GM21723 (cell line): ENCODE data around the gene PMVK.
"Not testable (repeated sequence)": the region's sequence is repeated elsewhere in the genome, so short reads cannot be mapped to it uniquely, and the experiment has no call there.

Source experiments
- ATAC-seq: cut with Tn5 transposase; IDR thresholded peaks from one replicate; pipeline ENCODE4 v1.9.1; 2021; ENCODE audit warnings: mild to moderate bottlenecking, moderate library complexity; ENCODE audit not compliant: unreplicated experiment

The PMVK gene

GRCh38 chr1:154925335-154926170 lies 11.0 kb downstream of the PMVK start:
- ATAC-seq: no peak

GRCh38 chr1:154923695-154924094 lies 12.8 kb downstream of the PMVK start:
- ATAC-seq: no peak

- no peak for ATAC-seq
These were observed 23.2 kb downstream of the PMVK start for GRCh38 chr1:154913273-154913672.

GRCh38 chr1:154912755-154913154 lies 23.8 kb downstream of the PMVK start:
- ATAC-seq: no peak

- ATAC-seq: no peak
These were observed 24.6 kb downstream of the PMVK start for GRCh38 chr1:154911691-154912550.

- no peak for ATAC-seq
These were observed 25.7 kb downstream of the PMVK start for GRCh38 chr1:154910851-154911250.

GRCh38 chr1:154908937-154909336 lies 27.6 kb downstream of the PMVK start:
- no peak for ATAC-seq

- ATAC-seq: not testable (repeated sequence)
These were observed 28.4 kb downstream of the PMVK start for GRCh38 chr1:154908129-154908528.

- ATAC-seq: no peak
These were observed 29.9 kb downstream of the PMVK start for GRCh38 chr1:154906621-154907081.

GRCh38 chr1:154902938-154903566 lies 33.5 kb downstream of the PMVK start:
- ATAC-seq: no peak

- ATAC-seq: no peak
These were observed 34.9 kb downstream of the PMVK start for GRCh38 chr1:154901591-154901990.

- no peak for ATAC-seq
These were observed 37.5 kb downstream of the PMVK start for GRCh38 chr1:154899041-154899440.

GRCh38 chr1:154896771-154897286 lies 39.7 kb downstream of the PMVK start:
- no peak for ATAC-seq

- no peak for ATAC-seq
These were observed 40.7 kb downstream of the PMVK start for GRCh38 chr1:154895798-154896197.

- no peak for ATAC-seq
These were observed 45.1 kb downstream of the PMVK start for GRCh38 chr1:154891452-154891851.

GRCh38 chr1:154888757-154889156 lies 47.8 kb downstream of the PMVK start:
- no peak for ATAC-seq

GRCh38 chr1:154886281-154887015 lies 50.1 kb downstream of the PMVK start:
- no peak for ATAC-seq

- no peak for ATAC-seq
These were observed 51.4 kb downstream of the PMVK start for GRCh38 chr1:154884869-154885701.
